ENCODE measurements around the gene CHKB. TPM values are rescaled to one million over a fixed set of nuclear protein-coding genes. Genes with fewer than 3 reads are reported as not detected.

CHKB gene
- total RNA-seq, 1 donor from 2014 or later: 88.1 TPM

DNA sequence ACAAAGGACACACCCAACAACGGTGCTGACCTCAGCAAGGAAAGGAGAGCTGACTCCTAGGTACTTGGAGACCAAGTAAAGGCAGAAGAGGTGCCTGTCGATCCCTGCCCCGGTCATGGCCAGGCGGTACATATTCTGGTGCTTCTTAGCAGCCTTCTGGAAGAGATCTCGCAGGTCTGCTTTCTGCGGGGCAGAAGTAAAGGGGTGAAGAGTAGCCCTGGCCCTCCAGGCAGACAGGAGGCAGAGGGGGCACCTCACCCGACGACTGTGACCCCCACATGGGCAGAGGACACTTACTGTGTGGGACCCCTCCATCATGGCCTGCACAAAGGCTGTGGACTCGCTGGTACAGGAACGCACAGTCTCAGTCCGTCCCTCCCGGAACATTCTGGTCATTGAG lies 11.8 kb downstream of the CHKB start:
- Mint-ChIP-seq H3K27me3 (ENCODE audit: low read depth) (no peaks in the 10 kb centered on the region), H3K4me1 (no peaks in the 10 kb centered on the region), H3K4me3 (no peak overlapping the region), H3K9me3 (no peaks in the 10 kb centered on the region), H3K36me3 (ENCODE audit: low read depth) (peaks cover 2% of the 10 kb centered on the region), H3K27ac (ENCODE audit: unreplicated experiment) (no peak overlapping the region)
- DNase-seq (ENCODE audit: low read depth, low spot score): no peak
- no peak for TF ChIP-seq CTCF (conservative IDR thresholded peaks at IDR 0.05)

GRCh38 chr22:50569896-50570535 lies 12.6 kb downstream of the CHKB start:
- TF ChIP-seq CTCF (conservative IDR thresholded peaks at IDR 0.05): no peak
- Mint-ChIP-seq H3K4me3 (no peak overlapping the region), H3K27ac (ENCODE audit: unreplicated experiment) (no peak overlapping the region), H3K9me3 (no peaks in the 10 kb centered on the region), H3K27me3 (ENCODE audit: low read depth) (no peaks in the 10 kb centered on the region), H3K36me3 (ENCODE audit: low read depth) (peaks cover 2% of the 10 kb centered on the region), H3K4me1 (no peaks in the 10 kb centered on the region)
- DNase-seq (ENCODE audit: low read depth, low spot score): no peak

- peaks cover 2% of the 10 kb centered on the region for H3K36me3 Mint-ChIP-seq (ENCODE audit: low read depth)
Observed at GRCh38 chr22:50569041-50569459, 13.6 kb downstream of the CHKB start.

DNA sequence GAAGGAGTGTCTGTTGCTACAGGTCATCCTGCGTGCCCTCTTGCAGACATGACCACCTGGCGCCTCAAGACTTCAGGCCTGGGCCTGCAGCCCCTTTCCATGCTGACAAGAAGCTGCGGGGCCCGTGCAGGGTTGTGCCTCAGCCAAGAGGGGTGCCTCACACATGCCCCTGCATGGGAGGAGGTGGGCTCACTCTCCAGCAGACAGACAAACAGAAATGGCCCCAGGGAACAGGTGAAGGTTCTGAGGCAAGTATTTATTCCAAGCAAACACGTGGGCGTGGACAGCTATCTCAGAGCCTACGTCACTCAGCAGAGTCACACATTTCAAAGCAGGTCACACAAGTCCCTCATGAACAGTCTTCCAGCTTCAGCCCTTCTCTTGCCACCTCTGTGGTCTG lies 14.0 kb downstream of the CHKB start:
- Mint-ChIP-seq H3K4me3 (no peak overlapping the region), H3K27ac (ENCODE audit: unreplicated experiment) (no peak overlapping the region), H3K4me1 (peaks cover 3% of the 10 kb centered on the region), H3K36me3 (ENCODE audit: low read depth) (peaks cover 2% of the 10 kb centered on the region), H3K27me3 (ENCODE audit: low read depth) (peaks cover 7% of the 10 kb centered on the region), H3K9me3 (no peaks in the 10 kb centered on the region)
- no peak for DNase-seq (ENCODE audit: low read depth, low spot score)
- no peak for TF ChIP-seq CTCF (conservative IDR thresholded peaks at IDR 0.05)

More at GRCh38 chr22:50569041-50569459, 13.6 kb downstream of the CHKB start:
- no peak for DNase-seq (ENCODE audit: low read depth, low spot score)
- Mint-ChIP-seq H3K27ac (ENCODE audit: unreplicated experiment) (no peak overlapping the region), H3K4me1 (no peaks in the 10 kb centered on the region), H3K9me3 (no peaks in the 10 kb centered on the region), H3K27me3 (ENCODE audit: low read depth) (peaks cover 5% of the 10 kb centered on the region), H3K4me3 (no peak overlapping the region)
- no peak for TF ChIP-seq CTCF (conservative IDR thresholded peaks at IDR 0.05)

DNA sequence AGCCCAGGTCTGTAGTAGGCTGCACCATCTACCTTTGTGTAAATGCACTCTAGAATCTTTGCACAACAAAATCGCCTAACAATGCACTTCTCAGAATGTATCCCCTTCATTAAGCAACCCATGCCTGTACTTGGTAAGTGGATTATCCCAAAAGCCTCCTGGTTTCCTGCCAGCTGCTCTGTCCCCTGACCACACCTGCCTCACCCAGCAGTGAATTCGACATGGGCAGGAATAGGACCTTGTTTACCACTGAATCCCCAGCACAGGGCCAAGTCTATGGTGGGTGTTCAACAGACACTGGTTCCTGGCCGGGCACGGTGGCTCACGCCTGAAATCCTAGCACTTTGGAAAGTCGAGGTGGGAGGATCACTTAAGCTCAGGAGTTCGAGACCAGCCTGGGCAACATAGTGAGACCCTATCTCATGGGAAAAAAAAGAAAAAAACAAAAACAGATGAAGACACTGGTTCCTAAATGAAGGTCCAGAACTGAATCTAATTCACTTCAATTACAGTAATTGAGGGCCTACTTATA lies 14.9 kb downstream of the CHKB start:
- no peaks in the 10 kb centered on the region for H3K9me3 Mint-ChIP-seq
- H3K4me3 Mint-ChIP-seq: no peak overlapping the region
- H3K4me1 Mint-ChIP-seq: peaks cover 11% of the 10 kb centered on the region
- no peak for TF ChIP-seq CTCF (conservative IDR thresholded peaks at IDR 0.05)
- DNase-seq (ENCODE audit: low read depth, low spot score): no peak
- peaks cover 2% of the 10 kb centered on the region for H3K36me3 Mint-ChIP-seq (ENCODE audit: low read depth)
- H3K27ac Mint-ChIP-seq (ENCODE audit: unreplicated experiment): no peak overlapping the region
- peaks cover 15% of the 10 kb centered on the region for H3K27me3 Mint-ChIP-seq (ENCODE audit: low read depth)
